Gastrocnemius medialis (tissue), 4 donors: ENCODE measurements around the gene STAP2.

ENCODE experiments used
- POLR2A ChIP-seq, 2 donors: fragments of 450-650 bp; IDR thresholded peaks; one replicate each; pipeline ENCODE4 v1.6.1; 2017; ENCODE audit warnings: antibody characterized with exemption in 2 of 2, mild to moderate bottlenecking in 2 of 2, moderate library complexity in 2 of 2
- TF ChIP-seq, protein P1 (sequence below), 5 experiments: fragments of 450-650 bp in 3 of 5; fragments of 200-600 bp in 2 of 5; sonication (generic) in 2 of 5; IDR thresholded peaks in 4 of 5; conservative IDR thresholded peaks in 1 of 5; 1 replicate in 4 of 5; 2 replicates in 1 of 5; pipeline ENCODE4 v1.5.1; 2016 to 2019; ENCODE audit warnings: antibody characterized with exemption in 5 of 5, mild to moderate bottlenecking in 3 of 5, moderate library complexity in 3 of 5

DNA sequence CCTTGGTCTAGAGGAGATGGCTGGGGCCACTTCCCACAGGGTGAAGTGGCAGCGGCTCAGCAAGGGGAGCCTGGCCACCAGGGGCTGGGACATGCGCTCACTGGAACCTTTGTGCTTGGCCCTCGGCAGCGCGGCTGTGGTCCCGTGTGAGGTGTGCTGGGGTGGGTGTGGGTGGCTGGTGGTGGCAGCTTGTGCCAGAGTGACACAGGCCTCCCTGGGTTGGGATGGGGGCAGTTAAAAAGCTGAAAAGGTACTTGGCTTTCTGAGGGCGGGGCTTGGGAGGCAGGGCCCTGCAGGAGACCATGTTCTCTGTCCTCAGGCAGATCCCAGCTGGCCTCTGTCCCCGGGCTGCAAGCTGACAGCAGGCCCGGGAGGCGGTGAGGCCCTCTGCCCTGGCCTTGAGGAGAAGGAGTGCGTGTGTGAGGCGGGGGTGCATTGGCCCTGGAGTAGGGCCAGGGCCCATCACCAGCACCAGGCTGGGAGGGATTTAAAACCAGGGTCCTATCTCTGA is 22.1 kb upstream of the STAP2 start:
- TF ChIP-seq, protein P1, sequence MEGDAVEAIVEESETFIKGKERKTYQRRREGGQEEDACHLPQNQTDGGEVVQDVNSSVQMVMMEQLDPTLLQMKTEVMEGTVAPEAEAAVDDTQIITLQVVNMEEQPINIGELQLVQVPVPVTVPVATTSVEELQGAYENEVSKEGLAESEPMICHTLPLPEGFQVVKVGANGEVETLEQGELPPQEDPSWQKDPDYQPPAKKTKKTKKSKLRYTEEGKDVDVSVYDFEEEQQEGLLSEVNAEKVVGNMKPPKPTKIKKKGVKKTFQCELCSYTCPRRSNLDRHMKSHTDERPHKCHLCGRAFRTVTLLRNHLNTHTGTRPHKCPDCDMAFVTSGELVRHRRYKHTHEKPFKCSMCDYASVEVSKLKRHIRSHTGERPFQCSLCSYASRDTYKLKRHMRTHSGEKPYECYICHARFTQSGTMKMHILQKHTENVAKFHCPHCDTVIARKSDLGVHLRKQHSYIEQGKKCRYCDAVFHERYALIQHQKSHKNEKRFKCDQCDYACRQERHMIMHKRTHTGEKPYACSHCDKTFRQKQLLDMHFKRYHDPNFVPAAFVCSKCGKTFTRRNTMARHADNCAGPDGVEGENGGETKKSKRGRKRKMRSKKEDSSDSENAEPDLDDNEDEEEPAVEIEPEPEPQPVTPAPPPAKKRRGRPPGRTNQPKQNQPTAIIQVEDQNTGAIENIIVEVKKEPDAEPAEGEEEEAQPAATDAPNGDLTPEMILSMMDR (IDR thresholded peaks at IDR 0.05 in 4 of 5, conservative IDR thresholded peaks at IDR 0.05 in 1 of 5) = no peak
- no peak for TF ChIP-seq POLR2A (IDR thresholded peaks at IDR 0.05)
